Esophagus muscularis mucosa (tissue), 4 donors: ENCODE measurements around the gene CCDC92B. TPM values are rescaled to one million over a fixed set of nuclear protein-coding genes. Genes with fewer than 3 reads are reported as not detected.

Experiments
- DNase-seq: peaks from one replicate; pipeline ENCODE4 v3.0.0-alpha.2; 2017; ENCODE audit errors: extremely low spot score
- H3K27ac ChIP-seq, 4 donors: fragments of 200-600 bp; sonication (generic); replicated peaks in 1 of 4; 1 replicate in 3 of 4; 2 replicates in 1 of 4; pipeline ENCODE4 v1.5.1; 2016 to 2019; ENCODE audit warnings: mild to moderate bottlenecking in 1 of 4
- H3K27me3 ChIP-seq, 4 donors: fragments of 200-600 bp; sonication (generic); one replicate each; pipeline versions ENCODE4 v1.5.1 to v1.6.0; 2016 to 2019
- H3K36me3 ChIP-seq, 4 donors: fragments of 200-600 bp; sonication (generic); one replicate each; pipeline ENCODE4 v1.5.1; 2016 to 2019
- H3K4me1 ChIP-seq, 4 donors: fragments of 200-600 bp; sonication (generic); one replicate each; pipeline ENCODE4 v1.5.1; 2016 to 2019
- H3K4me3 ChIP-seq, 4 donors: fragments of 200-600 bp; sonication (generic); 1 replicate in 2 of 4; 2 replicates in 2 of 4; pipeline ENCODE4 v1.5.1; 2016 to 2019; ENCODE audit warnings: mild to moderate bottlenecking in 4 of 4, moderate library complexity in 1 of 4
- H3K9me3 ChIP-seq, 4 donors: fragments of 200-600 bp; sonication (generic); 1 replicate in 3 of 4; 2 replicates in 1 of 4; pipeline ENCODE4 v1.5.1; 2016 to 2019
- CTCF ChIP-seq, 3 experiments: fragments of 200-600 bp in 2 of 3; fragments of 450-650 bp in 1 of 3; sonication (generic) in 2 of 3; IDR thresholded peaks; one replicate each; pipeline ENCODE4 v1.5.1; 2017 to 2019; ENCODE audit warnings: antibody characterized with exemption in 3 of 3, mild to moderate bottlenecking in 2 of 3, moderate library complexity in 1 of 3
- EP300 ChIP-seq: sonication (generic); formaldehyde crosslinking; IDR thresholded peaks from one replicate; pipeline ENCODE4 v1.6.1; 2017; ENCODE audit warnings: antibody characterized with exemption
- POLR2A ChIP-seq: fragments of 450-650 bp; IDR thresholded peaks from one replicate; pipeline ENCODE4 v1.6.1; 2017; ENCODE audit warnings: antibody characterized with exemption, moderate library complexity, mild to moderate bottlenecking, low read depth
- POLR2AphosphoS5 ChIP-seq, 2 donors: sonication (generic); formaldehyde crosslinking; IDR thresholded peaks; one replicate each; pipeline ENCODE4 v1.6.1; 2017; ENCODE audit warnings: antibody characterized with exemption in 2 of 2
- WGBS: methylation state at CpG from one replicate; pipeline ENCODE4 v1.1.5; 2018; 5-methylcytosine and 5-hydroxymethylcytosine counted together
- intact Hi-C: fragments of 100-400 bp; cut with DNase I; formaldehyde crosslinking; loops from one replicate; pipeline ENCODE4 v1.15.1; 2023
- total RNA-seq, 4 donors: library from RNA; depleted of rRNA; stranded (reverse); fragments of >200 nt; gene quantifications; one replicate each; pipeline versions ENCODE4 v1.1.0 to v1.2.1, GENCODE V29; 2016

The CCDC92B gene
- total RNA-seq, 4 donors from 2014 or later = 0.13 to 0.42 TPM; not detected in 2

GRCh38 chr17:2705263-2705662 lies 44.2 kb downstream of the CCDC92B start:
- peaks cover 33 to 46% (median 41%) of the 10 kb centered on the region in 4 donors for H3K36me3 ChIP-seq
- no peaks in the 10 kb centered on the region for H3K27me3 ChIP-seq
- TF ChIP-seq CTCF (IDR thresholded peaks at IDR 0.05) = no peak
- TF ChIP-seq POLR2A = no peak
- TF ChIP-seq EP300 = no peak
- TF ChIP-seq POLR2AphosphoS5 (IDR thresholded peaks at IDR 0.05) = no peak
- no peak for DNase-seq
- no peak overlapping the region for H3K4me3 ChIP-seq
- peak overlapping the region in 1 of 4 donors; percentile 45 for H3K27ac ChIP-seq
- WGBS = 82% methylated on average over 7 of the region's 7 CpGs
- intact Hi-C loops = no loop called here
- no peaks in the 10 kb centered on the region for H3K9me3 ChIP-seq
- peaks cover 47 to 59% (median 54%) of the 10 kb centered on the region in 4 donors for H3K4me1 ChIP-seq

GRCh38 chr17:2704890-2705248 lies 44.6 kb downstream of the CCDC92B start:
- H3K27me3 ChIP-seq = no peaks in the 10 kb centered on the region
- no peak overlapping the region for H3K4me3 ChIP-seq
- no peaks in the 10 kb centered on the region for H3K9me3 ChIP-seq
- WGBS = 66% methylated on average over 4 of the region's 4 CpGs
- DNase-seq = no peak
- H3K36me3 ChIP-seq = peaks cover 37 to 50% (median 45%) of the 10 kb centered on the region in 4 donors
- H3K4me1 ChIP-seq = peaks cover 43 to 55% (median 50%) of the 10 kb centered on the region in 4 donors
- TF ChIP-seq CTCF (IDR thresholded peaks at IDR 0.05) (no peak), EP300 (no peak), POLR2AphosphoS5 (IDR thresholded peaks at IDR 0.05) (no peak), POLR2A (no peak)
- no peak overlapping the region for H3K27ac ChIP-seq
- intact Hi-C loops = no loop called here

GRCh38 chr17:2704031-2704889 lies 45.2 kb downstream of the CCDC92B start:
- peaks cover 38 to 56% (median 51%) of the 10 kb centered on the region in 4 donors for H3K36me3 ChIP-seq
- intact Hi-C loops = no loop called here
- 80% methylated on average over 28 of the region's 38 CpGs for WGBS
- no peaks in the 10 kb centered on the region for H3K27me3 ChIP-seq
- no peak overlapping the region for H3K27ac ChIP-seq
- TF ChIP-seq POLR2AphosphoS5 (IDR thresholded peaks at IDR 0.05) = no peak
- no peak for TF ChIP-seq CTCF (IDR thresholded peaks at IDR 0.05)
- TF ChIP-seq EP300 = no peak
- no peak for TF ChIP-seq POLR2A
- no peak for DNase-seq
- H3K4me1 ChIP-seq = peaks cover 37 to 49% (median 44%) of the 10 kb centered on the region in 4 donors
- no peak overlapping the region for H3K4me3 ChIP-seq
- H3K9me3 ChIP-seq = no peaks in the 10 kb centered on the region

- H3K9me3 ChIP-seq = no peaks in the 10 kb centered on the region
- H3K27ac ChIP-seq = no peak overlapping the region
- 96% methylated on average over 12 of the region's 16 CpGs for WGBS
- no peaks in the 10 kb centered on the region for H3K27me3 ChIP-seq
- no peak for DNase-seq
- no peak overlapping the region for H3K4me3 ChIP-seq
- H3K4me1 ChIP-seq = peaks cover 30 to 42% (median 37%) of the 10 kb centered on the region in 4 donors
- TF ChIP-seq EP300 = no peak
- no peak for TF ChIP-seq CTCF (IDR thresholded peaks at IDR 0.05)
- intact Hi-C loops = no loop called here
- peaks cover 42 to 62% (median 58%) of the 10 kb centered on the region in 4 donors for H3K36me3 ChIP-seq
Measured at GRCh38 chr17:2703606-2704005, 45.8 kb downstream of the CCDC92B start.
